GM12874 (cell line): ENCODE results near the gene ACP2.

Experiments
- CTCF ChIP-seq: IDR thresholded peaks from 2 replicates; pipeline ENCODE4 v1.5.1; 2011; ENCODE audit warnings: low read depth, mild to moderate bottlenecking, control low read depth, low read length, moderate library complexity; ENCODE audit not compliant: insufficient read depth

Gene ACP2

DNA sequence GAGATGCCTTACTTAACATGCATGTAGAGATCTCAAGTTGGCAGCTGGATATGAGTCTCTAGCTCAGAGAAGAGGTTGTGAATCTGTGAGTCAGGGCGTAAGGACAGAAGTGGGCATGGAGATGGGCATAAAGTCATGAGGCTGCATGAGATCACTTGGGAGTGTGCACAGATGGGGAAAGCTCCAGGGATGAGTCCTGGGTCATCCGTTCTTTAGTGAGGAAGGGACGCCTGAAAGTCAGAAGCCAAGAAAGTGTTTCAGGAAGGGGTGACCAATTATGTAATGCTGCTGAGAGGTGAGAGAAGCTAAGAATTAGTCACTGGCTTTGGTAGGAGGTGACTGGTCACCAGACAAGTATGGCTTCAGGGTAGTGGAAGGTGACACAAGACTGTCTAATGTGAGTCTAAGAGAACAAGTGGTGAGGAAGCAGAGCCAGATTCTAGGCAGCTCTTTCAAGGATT lies 6.7 kb downstream of the ACP2 start:
- no peak for TF ChIP-seq CTCF

- TF ChIP-seq CTCF = no peak
Observed at GRCh38 chr11:47239852-47240251, 8.8 kb downstream of the ACP2 start.

DNA sequence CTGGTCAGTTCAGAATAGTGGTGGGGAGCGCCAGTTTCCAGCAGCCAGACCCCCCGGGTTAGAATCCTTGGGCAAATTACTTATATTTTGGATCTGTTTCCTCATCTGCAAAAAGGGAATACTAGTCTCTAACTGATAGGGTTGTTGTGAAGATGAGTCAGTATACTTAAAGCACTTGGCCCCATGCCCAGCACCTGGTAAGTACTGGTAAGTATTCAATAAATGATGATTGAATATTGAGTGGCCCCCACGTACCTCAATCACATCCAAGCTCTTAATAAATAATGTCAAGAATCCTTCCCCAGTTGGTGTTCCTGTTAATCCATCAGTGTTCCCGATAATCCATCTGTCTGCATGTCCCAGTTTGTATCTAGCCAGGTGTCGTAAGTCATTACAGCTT lies 12.1 kb downstream of the ACP2 start:
- TF ChIP-seq CTCF = no peak

GRCh38 chr11:47235163-47235562 lies 13.5 kb downstream of the ACP2 start:
- TF ChIP-seq CTCF = no peak

DNA sequence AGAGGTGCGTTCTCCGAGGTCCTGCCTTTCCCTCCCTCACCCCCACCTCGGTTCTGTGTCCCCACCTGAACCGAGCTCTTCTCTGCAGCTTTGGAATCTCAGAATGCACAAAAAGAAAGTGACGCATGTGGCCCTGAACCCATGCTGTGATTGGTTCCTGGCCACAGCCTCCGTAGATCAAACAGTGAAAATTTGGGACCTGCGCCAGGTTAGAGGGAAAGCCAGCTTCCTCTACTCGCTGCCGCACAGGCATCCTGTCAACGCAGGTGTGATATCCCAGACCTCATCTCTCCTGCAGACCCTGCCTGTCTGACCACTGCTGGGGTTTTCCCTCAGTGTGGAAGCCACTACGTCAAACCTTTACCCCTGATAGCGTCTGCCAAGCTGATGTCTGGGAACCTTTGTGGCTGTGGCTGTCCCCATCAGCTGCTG lies 13.9 kb downstream of the ACP2 start:
- TF ChIP-seq CTCF = no peak

DNA sequence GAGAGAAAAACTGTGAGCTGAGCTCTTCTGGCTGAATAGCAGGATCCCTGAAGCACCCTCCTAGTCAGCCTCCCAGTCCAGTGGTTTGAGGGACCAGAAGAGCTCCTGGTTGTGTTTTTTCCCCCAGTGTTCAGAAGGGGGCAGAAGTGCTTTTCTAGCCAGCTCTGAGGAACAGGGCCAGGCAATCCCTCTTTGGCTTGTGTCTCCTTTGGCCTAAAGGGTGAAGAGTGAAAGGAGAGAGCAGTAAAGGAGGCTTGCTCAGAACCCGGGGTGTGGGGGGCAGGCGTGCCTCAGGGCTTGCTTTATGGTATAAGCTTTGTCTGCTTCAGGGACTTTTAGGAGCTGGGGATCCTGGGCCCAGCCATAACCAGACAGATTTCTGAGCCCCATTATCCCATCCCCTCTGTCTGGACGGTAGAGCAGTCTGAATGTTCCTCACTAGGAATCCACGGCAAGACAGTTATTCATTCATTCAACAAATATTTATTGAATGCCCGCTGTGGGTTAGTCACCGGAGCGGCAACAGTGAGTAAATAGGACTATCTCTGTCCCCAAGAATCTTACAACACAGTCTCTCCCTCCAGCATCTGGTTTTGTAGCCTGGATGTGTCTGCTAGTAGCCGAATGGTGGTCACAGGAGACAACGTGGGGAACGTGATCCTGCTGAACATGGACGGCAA lies 14.5 kb downstream of the ACP2 start:
- TF ChIP-seq CTCF = no peak

DNA sequence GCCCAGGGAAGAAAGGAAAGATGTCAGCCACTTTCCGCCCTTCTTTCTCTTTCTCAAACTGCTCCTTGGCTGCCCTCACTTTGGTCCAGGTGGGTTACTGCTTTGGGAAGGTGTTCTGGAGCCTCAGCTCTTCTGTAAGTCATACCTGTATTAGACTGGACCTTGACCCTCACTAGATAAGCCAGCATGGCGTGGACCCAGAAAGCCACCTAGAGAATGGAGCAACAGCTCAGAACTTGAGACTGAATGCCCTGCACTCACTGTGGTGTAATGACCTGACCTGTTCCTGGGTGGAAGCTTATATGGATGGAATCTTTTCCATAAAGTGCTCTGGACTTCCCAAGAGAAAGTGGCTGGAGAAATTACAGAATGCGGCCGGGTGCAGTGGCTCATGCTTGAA lies 15.6 kb downstream of the ACP2 start:
- no peak for TF ChIP-seq CTCF
